ENCODE results near the gene NVL. TPM values are rescaled to one million over a fixed set of nuclear protein-coding genes. Genes with fewer than 3 reads are reported as not detected.

The NVL gene
- total and polyA plus RNA-seq, 10 of the 15 experiments (the other 5 are each of a cell fraction or from before 2014, with no cell fraction given), result 20.3 to 49.6 (median 35.2) TPM

DNA sequence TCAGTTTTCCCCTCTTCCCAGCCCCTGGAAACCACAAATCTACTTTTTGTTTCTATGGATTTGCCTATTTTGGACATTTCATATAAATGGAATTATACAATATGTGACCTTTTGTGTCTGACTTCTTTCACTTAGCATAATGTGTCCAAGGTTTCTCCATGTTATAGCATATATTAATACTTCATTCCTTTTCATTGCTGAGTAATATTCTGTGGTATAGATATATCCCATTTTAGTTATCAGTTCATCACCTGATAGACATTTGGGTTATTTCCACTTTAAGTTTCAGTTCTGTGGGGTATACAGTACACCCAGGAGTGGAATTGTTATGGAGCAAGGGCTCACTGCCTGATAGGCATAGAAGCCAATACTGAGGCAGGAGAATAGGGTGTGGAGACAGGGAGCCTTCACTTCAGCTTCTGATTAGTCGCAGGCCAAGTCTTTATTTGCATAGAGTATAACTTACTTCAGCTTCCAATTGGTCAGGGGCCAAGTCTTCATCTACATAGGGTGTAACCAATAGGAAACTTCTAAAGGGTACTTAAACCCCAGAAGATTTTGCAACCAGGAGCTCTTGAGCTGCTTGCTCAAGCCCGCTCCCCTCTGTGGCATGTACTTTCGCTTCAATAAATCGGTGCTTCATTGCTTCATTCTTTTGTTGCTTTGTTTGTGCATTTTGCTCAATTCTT lies 8.3 kb upstream of the NVL start:
- Histone ChIP-seq H3K27me3 (replicated peaks in 1 of 2; ENCODE audit: control insufficient read depth in 2 of 2, insufficient read depth in 2 of 2, low read length in 1 of 2) (no peaks in the 10 kb centered on the region), H3K9ac (ENCODE audit: control insufficient read depth, insufficient read depth, low read length) (no peak overlapping the region), H2AFZ (ENCODE audit: control insufficient read depth, low read depth, low read length) (no peak overlapping the region), H3K4me3 (no peak overlapping the region), H4K20me1 (ENCODE audit: control insufficient read depth, insufficient read depth) (no peaks in the 10 kb centered on the region), H3K4me2 (ENCODE audit: control insufficient read depth, insufficient read depth) (no peak overlapping the region), H3K36me3 (ENCODE audit: control insufficient read depth in 2 of 2, insufficient read depth in 2 of 2, low read length in 1 of 2) (no peaks in the 10 kb centered on the region), H3K9me3 (replicated peaks; ENCODE audit: control insufficient read depth, insufficient read depth, low read length) (peaks cover 2% of the 10 kb centered on the region; the same call in 1 of the 3 replicates), H3K79me2 (ENCODE audit: control insufficient read depth, insufficient read depth, low read length) (no peaks in the 10 kb centered on the region), H3K27ac (ENCODE audit: control insufficient read depth, insufficient read depth) (no peak overlapping the region), H3K4me1 (ENCODE audit: control insufficient read depth, insufficient read depth, low read length) (peaks cover 4% of the 10 kb centered on the region)
- no peak for DNase-seq (ENCODE audit: low read depth, low spot score)
- TF ChIP-seq BMI1 (IDR thresholded peaks at IDR 0.05; ENCODE audit: borderline replicate concordance) (no peak), ZBED1 (IDR thresholded peaks at IDR 0.05; ENCODE audit: borderline replicate concordance) (no peak), MYB (IDR thresholded peaks at IDR 0.05; ENCODE audit: borderline replicate concordance, low read depth, low read length) (no peak), ZSCAN29 (IDR thresholded peaks at IDR 0.05) (no peak), NR2F1 (conservative IDR thresholded peaks at IDR 0.05) (no peak), NR2C1 (IDR thresholded peaks at IDR 0.05) (no peak)
- TF ChIP-seq, protein P1, sequence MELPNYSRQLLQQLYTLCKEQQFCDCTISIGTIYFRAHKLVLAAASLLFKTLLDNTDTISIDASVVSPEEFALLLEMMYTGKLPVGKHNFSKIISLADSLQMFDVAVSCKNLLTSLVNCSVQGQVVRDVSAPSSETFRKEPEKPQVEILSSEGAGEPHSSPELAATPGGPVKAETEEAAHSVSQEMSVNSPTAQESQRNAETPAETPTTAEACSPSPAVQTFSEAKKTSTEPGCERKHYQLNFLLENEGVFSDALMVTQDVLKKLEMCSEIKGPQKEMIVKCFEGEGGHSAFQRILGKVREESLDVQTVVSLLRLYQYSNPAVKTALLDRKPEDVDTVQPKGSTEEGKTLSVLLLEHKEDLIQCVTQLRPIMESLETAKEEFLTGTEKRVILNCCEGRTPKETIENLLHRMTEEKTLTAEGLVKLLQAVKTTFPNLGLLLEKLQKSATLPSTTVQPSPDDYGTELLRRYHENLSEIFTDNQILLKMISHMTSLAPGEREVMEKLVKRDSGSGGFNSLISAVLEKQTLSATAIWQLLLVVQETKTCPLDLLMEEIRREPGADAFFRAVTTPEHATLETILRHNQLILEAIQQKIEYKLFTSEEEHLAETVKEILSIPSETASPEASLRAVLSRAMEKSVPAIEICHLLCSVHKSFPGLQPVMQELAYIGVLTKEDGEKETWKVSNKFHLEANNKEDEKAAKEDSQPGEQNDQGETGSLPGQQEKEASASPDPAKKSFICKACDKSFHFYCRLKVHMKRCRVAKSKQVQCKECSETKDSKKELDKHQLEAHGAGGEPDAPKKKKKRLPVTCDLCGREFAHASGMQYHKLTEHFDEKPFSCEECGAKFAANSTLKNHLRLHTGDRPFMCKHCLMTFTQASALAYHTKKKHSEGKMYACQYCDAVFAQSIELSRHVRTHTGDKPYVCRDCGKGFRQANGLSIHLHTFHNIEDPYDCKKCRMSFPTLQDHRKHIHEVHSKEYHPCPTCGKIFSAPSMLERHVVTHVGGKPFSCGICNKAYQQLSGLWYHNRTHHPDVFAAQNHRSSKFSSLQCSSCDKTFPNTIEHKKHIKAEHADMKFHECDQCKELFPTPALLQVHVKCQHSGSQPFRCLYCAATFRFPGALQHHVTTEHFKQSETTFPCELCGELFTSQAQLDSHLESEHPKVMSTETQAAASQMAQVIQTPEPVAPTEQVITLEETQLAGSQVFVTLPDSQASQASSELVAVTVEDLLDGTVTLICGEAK (IDR thresholded peaks at IDR 0.05; ENCODE audit: borderline replicate concordance), result no peak
- TF ChIP-seq, protein P2, sequence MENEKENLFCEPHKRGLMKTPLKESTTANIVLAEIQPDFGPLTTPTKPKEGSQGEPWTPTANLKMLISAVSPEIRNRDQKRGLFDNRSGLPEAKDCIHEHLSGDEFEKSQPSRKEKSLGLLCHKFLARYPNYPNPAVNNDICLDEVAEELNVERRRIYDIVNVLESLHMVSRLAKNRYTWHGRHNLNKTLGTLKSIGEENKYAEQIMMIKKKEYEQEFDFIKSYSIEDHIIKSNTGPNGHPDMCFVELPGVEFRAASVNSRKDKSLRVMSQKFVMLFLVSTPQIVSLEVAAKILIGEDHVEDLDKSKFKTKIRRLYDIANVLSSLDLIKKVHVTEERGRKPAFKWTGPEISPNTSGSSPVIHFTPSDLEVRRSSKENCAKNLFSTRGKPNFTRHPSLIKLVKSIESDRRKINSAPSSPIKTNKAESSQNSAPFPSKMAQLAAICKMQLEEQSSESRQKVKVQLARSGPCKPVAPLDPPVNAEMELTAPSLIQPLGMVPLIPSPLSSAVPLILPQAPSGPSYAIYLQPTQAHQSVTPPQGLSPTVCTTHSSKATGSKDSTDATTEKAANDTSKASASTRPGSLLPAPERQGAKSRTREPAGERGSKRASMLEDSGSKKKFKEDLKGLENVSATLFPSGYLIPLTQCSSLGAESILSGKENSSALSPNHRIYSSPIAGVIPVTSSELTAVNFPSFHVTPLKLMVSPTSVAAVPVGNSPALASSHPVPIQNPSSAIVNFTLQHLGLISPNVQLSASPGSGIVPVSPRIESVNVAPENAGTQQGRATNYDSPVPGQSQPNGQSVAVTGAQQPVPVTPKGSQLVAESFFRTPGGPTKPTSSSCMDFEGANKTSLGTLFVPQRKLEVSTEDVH (IDR thresholded peaks at IDR 0.05; ENCODE audit: low read depth, partially characterized antibody), result no peak
- no peak for FAIRE-seq
- SMC1A ChIA-PET (ENCODE audit: uncharacterized antibody, unreplicated experiment), result interaction anchor here (1.1 kb wide), 3 partner anchors 13 to 120 kb away, joined by 3 to 5 read pairs (median 4); no protein-coding TSS in a partner anchor
- ATAC-seq, result no peak
- BruUV-seq (replicated peaks), result no TSS peak
- CTCF ChIA-PET, result interaction anchor here (1.2 kb wide), 1 partner anchor 16 kb away, joined by 3 read pairs; no protein-coding TSS in a partner anchor
- intact Hi-C loops (cut with micrococcal nuclease; ENCODE audit: unreplicated experiment) (no loop called here), in situ Hi-C loops (cut with MboI) (loop anchor here (10.0 to 25.0 kb wide), 3 partner anchors 526 to 1201 kb away; partner anchors contain the start of gene TLR5)
- RAD21 ChIA-PET (ENCODE audit: unreplicated experiment), result no interaction called here
- POLR2A ChIA-PET, result interaction anchor here (0.6 kb wide), 1 partner anchor 10 kb away, joined by 3 read pairs; no protein-coding TSS in a partner anchor
- 100% methylated on average over 4 of the region's 4 CpGs for WGBS (ENCODE audit: insufficient coverage, insufficient replicate concordance, low lambda C conversion rate, missing lambda C conversion rate)
